ENCODE results near the gene RALGPS1. TPM values are rescaled to one million over a fixed set of nuclear protein-coding genes. Genes with fewer than 3 reads are reported as not detected.

RALGPS1 gene
- total and polyA plus RNA-seq, 4 experiments from 2014 or later: 0.84 to 10.3 (median 5.8) TPM

DNA sequence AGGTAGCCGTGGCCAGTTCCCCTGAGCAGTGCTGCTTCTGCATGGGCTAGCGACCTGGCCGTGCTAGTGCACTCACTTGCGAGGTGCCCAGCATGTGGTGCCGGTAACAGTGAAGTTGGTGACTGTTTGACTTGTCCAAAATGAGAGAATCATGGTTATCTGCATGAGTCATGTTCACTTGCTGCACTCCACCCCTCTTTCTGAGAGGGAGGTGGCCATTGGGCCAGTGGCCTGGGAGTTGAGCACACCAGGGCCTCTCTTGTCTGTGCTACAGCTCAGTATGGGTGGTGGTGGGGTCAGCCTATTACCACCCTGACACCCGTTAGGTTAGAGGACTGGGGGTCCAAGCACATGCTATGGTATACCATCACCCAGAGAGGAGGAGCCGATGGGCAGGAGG, 294.6 kb downstream of the RALGPS1 start:
- intact Hi-C loops (cut with micrococcal nuclease): no loop called here
- Histone ChIP-seq H3K27me3 (ENCODE audit: insufficient read depth, low read length) (no peaks in the 10 kb centered on the region), H3K9me3 (ENCODE audit: control insufficient read depth in 1 of 2, low read length in 2 of 2) (no peaks in the 10 kb centered on the region), H3K36me3 (ENCODE audit: insufficient read depth, low read length) (no peaks in the 10 kb centered on the region), H3K27ac (ENCODE audit: low read depth, low read length) (no peak overlapping the region), H3K4me3 (ENCODE audit: low read length in 2 of 2) (no peak overlapping the region), H3K4me1 (ENCODE audit: insufficient read depth, low read length) (no peaks in the 10 kb centered on the region)
- DNase-seq: no peak
- Mint-ChIP-seq H3K4me1 (no peaks in the 10 kb centered on the region), H3K36me3 (no peaks in the 10 kb centered on the region), H3K9me3 (no peaks in the 10 kb centered on the region), H3K27me3 (peaks cover 0 to 1% of the 10 kb centered on the region in 2 donors), H3K27ac (no peak overlapping the region), H3K4me3 (no peak overlapping the region)
- CTCF ChIA-PET (ENCODE audit: partially characterized antibody): no interaction called here
- POLR2A ChIA-PET (ENCODE audit: partially characterized antibody): no interaction called here

DNA sequence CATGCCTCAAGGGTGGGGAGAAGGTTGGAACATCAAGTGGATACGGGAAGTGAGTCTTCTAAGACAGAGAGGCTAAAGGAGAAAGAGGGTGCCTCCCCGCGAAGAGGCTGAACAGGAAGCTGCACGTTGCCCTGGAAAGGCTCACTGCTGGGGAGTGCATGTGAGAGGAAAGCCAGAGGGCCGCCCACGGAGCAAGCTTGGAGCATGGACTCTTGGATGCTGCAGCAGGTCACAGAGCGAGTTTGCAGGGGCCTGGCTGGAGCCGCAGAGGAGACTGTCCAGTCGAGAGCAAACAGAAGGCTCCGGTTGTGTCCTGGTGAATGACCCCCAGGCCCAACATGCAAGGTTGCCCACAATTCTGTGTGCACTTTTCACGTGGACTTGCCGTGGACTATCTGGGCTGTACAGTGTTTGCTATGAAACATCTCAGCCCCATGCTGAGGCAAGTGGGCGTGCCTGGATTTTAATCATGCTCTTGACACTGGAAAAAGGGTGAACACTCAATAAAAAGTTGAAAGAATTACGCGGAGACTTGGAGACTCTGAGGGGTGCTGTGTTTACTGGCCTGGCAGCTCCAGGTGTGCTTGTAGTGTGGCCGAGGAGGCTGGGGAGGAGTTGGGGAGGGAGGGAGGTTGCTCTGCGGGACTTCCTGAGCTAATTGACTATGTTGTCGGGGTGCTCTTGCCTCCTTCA, 295.5 kb downstream of the RALGPS1 start:
- H3K36me3 Mint-ChIP-seq: no peaks in the 10 kb centered on the region
- no peaks in the 10 kb centered on the region for H3K9me3 Mint-ChIP-seq
- no peak overlapping the region for H3K4me3 ChIP-seq (ENCODE audit: low read length in 2 of 2)
- no peaks in the 10 kb centered on the region for H3K9me3 ChIP-seq (ENCODE audit: control insufficient read depth in 1 of 2, low read length in 2 of 2)
- H3K36me3 ChIP-seq (ENCODE audit: insufficient read depth, low read length): no peaks in the 10 kb centered on the region
- no peaks in the 10 kb centered on the region for H3K4me1 ChIP-seq (ENCODE audit: insufficient read depth, low read length)
- peaks cover 0 to 6% (median 2%) of the 10 kb centered on the region in 4 donors for H3K4me1 Mint-ChIP-seq
- DNase-seq: no peak
- no peaks in the 10 kb centered on the region for H3K27me3 ChIP-seq (ENCODE audit: insufficient read depth, low read length)
- intact Hi-C loops (cut with micrococcal nuclease): loop anchor here (5.0 to 10.0 kb wide), 2 partner anchors 375 to 712 kb away; no protein-coding TSS in a partner anchor
- H3K4me3 Mint-ChIP-seq: no peak overlapping the region
- ChIA-PET CTCF (ENCODE audit: partially characterized antibody) (interaction anchor here (1.2 kb wide), 1 partner anchor 268 kb away, joined by 3 read pairs; no protein-coding TSS in a partner anchor), POLR2A (ENCODE audit: partially characterized antibody) (no interaction called here)
- H3K27ac ChIP-seq (ENCODE audit: low read depth, low read length): no peak overlapping the region
- H3K27me3 Mint-ChIP-seq: peaks cover 0 to 1% of the 10 kb centered on the region in 2 donors
- peak overlapping the region in 1 of 7 donors; percentile 73 for H3K27ac Mint-ChIP-seq

DNA sequence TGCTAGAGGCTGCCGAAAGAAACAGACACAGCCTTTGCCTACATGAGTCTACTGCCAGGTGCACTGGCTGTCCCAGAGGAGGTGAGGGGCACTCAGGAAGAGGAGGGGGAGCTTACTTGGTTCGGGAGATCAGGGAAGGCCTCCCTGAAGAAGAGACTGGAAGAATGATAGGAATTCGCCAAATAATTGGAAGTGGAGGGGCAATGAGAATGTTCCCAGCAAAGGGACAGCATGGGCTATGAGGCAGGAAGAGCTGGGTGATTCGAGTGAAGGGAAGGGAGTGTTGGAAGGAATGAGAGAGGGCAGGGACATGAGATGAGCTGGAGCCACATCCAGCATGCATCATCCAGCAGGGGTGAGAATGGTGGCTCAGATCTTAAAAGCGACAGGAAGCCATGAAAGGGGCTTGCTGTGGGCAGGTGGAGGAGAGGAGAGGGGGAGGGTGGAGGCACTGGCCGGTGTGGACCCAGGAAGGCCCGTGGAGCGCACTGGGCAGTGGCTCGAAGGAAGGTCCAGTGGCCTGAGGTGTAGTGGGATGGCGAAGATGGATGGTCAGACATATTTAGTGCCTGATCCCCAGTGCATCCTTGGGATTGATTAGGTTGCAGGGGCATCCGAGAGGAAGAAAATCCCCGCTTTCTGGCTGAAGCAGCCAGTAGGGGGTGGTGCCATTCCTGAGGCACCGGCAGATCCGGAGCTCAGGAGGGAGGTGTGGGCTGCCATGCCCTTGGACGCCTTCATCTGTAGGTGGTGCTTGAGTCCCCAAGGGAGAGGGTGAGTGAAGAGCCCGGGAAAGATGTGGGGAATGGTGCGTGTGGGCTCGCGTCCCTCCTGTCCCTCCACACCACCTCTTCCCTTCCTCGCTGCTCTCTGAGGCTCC, 296.5 kb downstream of the RALGPS1 start:
- no peaks in the 10 kb centered on the region for H3K27me3 ChIP-seq (ENCODE audit: insufficient read depth, low read length)
- ChIA-PET POLR2A (ENCODE audit: partially characterized antibody) (interaction anchor here (1.1 kb wide), 1 partner anchor 240 kb away, joined by 3 read pairs; the partner anchor contains the start of genes LRSAM1 and RPL12), CTCF (ENCODE audit: partially characterized antibody) (interaction anchor here (0.6 to 1.2 kb wide), 2 partner anchors 205 to 269 kb away, joined by 3 read pairs; no protein-coding TSS in a partner anchor)
- H3K36me3 Mint-ChIP-seq: no peaks in the 10 kb centered on the region
- no peaks in the 10 kb centered on the region for H3K36me3 ChIP-seq (ENCODE audit: insufficient read depth, low read length)
- no peak overlapping the region for H3K27ac Mint-ChIP-seq
- DNase-seq: no peak
- H3K4me3 Mint-ChIP-seq: no peak overlapping the region
- peaks cover 0 to 6% (median 2%) of the 10 kb centered on the region in 4 donors for H3K4me1 Mint-ChIP-seq
- H3K4me3 ChIP-seq (ENCODE audit: low read length in 2 of 2): no peak overlapping the region
- H3K4me1 ChIP-seq (ENCODE audit: insufficient read depth, low read length): no peaks in the 10 kb centered on the region
- H3K27me3 Mint-ChIP-seq: peaks cover 0 to 1% of the 10 kb centered on the region in 2 donors
- intact Hi-C loops (cut with micrococcal nuclease): loop anchor here (5.0 to 10.0 kb wide), 2 partner anchors 374 to 711 kb away; no protein-coding TSS in a partner anchor
- no peaks in the 10 kb centered on the region for H3K9me3 ChIP-seq (ENCODE audit: control insufficient read depth in 1 of 2, low read length in 2 of 2)
- H3K27ac ChIP-seq (ENCODE audit: low read depth, low read length): no peak overlapping the region
- H3K9me3 Mint-ChIP-seq: no peaks in the 10 kb centered on the region

DNA sequence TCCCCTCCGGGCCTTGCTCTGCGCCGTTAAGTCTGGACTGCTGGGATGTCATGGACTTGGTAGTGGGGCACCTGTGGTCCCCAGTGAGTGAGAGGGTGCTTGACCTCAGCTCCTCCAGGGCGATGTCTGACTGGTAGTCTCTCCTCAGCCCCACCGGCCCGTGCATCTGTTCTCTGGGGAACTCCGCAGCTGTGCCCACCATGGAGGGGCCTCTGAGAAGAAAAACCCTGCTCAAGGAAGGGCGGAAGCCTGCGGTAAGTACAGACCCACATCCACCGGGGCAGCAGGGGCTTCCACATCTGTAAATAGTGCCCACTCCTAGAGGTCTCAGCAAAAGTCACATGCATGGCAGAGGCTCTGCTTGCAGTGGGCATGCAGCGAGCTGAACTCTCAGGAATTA, 297.4 kb downstream of the RALGPS1 start:
- no peak overlapping the region for H3K4me3 ChIP-seq (ENCODE audit: low read length in 2 of 2)
- Mint-ChIP-seq H3K4me1 (peaks cover 0 to 6% (median 2%) of the 10 kb centered on the region in 4 donors), H3K4me3 (no peak overlapping the region), H3K9me3 (no peaks in the 10 kb centered on the region), H3K27me3 (peaks cover 0 to 1% of the 10 kb centered on the region in 2 donors), H3K27ac (no peak overlapping the region), H3K36me3 (no peaks in the 10 kb centered on the region)
- H3K4me1 ChIP-seq (ENCODE audit: insufficient read depth, low read length): no peaks in the 10 kb centered on the region
- CTCF ChIA-PET (ENCODE audit: partially characterized antibody): no interaction called here
- H3K36me3 ChIP-seq (ENCODE audit: insufficient read depth, low read length): no peaks in the 10 kb centered on the region
- H3K9me3 ChIP-seq (ENCODE audit: control insufficient read depth in 1 of 2, low read length in 2 of 2): no peaks in the 10 kb centered on the region
- intact Hi-C loops (cut with micrococcal nuclease): loop anchor here (5.0 to 10.0 kb wide), 2 partner anchors 373 to 710 kb away; no protein-coding TSS in a partner anchor
- H3K27me3 ChIP-seq (ENCODE audit: insufficient read depth, low read length): no peaks in the 10 kb centered on the region
- POLR2A ChIA-PET (ENCODE audit: partially characterized antibody): interaction anchor here (1.1 kb wide), 1 partner anchor 239 kb away, joined by 3 read pairs; the partner anchor contains the start of genes LRSAM1 and RPL12
- H3K27ac ChIP-seq (ENCODE audit: low read depth, low read length): no peak overlapping the region
- DNase-seq: no peak

DNA sequence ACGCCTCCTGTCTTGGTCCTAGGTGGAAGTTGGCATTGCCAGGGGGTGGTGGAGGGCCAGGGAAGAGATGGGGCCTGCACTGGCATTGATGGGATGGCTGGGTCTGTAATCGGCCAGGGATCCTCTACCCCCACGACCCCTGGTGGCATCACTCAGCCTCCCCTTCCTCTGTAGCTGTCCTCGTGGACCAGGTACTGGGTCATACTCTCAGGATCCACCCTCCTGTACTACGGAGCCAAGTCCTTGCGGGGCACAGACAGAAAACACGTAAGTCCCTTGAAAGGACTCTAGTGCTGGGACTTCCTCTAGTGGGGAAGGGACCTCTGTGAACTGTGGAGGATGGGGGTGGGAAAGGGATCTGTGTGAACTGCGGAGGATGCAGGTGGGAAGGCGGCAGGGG, 297.9 kb downstream of the RALGPS1 start:
- no peak overlapping the region for H3K27ac Mint-ChIP-seq
- CTCF ChIA-PET (ENCODE audit: partially characterized antibody): interaction anchor here (1.2 to 3.9 kb wide), 2 partner anchors 12 to 271 kb away, joined by 3 to 20 read pairs; no protein-coding TSS in a partner anchor

DNA sequence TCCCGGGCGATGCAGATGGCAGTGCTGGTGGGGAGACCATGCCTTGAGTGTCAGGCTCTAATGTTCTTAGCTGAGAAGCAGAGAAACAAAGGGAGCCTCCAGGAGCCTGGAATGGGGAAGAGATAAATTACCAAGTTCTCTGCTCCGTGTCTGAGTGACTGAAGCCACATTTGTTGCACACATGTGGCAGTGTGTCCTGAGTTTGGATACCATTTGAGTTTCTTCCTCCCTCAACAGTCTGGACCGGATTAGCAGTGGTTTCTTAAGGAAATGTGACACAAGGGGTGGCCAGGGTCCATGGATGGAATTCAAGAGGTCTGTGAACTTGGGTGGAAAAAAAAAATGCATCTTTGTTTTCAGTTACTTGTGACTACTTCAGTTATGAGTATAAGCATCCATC, 299.3 kb downstream of the RALGPS1 start:
- no peak overlapping the region for H3K4me3 Mint-ChIP-seq
- ChIA-PET CTCF (ENCODE audit: partially characterized antibody) (interaction anchor here (1.2 to 3.9 kb wide), 8 partner anchors 11 to 708 kb away, joined by 3 to 20 read pairs (median 4); no protein-coding TSS in a partner anchor), POLR2A (ENCODE audit: partially characterized antibody) (interaction anchor here (1.0 to 1.9 kb wide), 4 partner anchors 10 to 237 kb away, joined by 3 to 17 read pairs (median 4); partner anchors contain the start of genes LRSAM1, RPL12 and SLC2A8)
- H3K27ac ChIP-seq (ENCODE audit: low read depth, low read length): no peak overlapping the region
- no peaks in the 10 kb centered on the region for H3K36me3 ChIP-seq (ENCODE audit: insufficient read depth, low read length)
- H3K36me3 Mint-ChIP-seq: no peaks in the 10 kb centered on the region
- H3K4me1 Mint-ChIP-seq: peaks cover 0 to 6% (median 2%) of the 10 kb centered on the region in 4 donors
- no peak for DNase-seq
- no peak overlapping the region for H3K27ac Mint-ChIP-seq
- no peaks in the 10 kb centered on the region for H3K4me1 ChIP-seq (ENCODE audit: insufficient read depth, low read length)
- H3K4me3 ChIP-seq (ENCODE audit: low read length in 2 of 2): no peak overlapping the region
- no peaks in the 10 kb centered on the region for H3K9me3 ChIP-seq (ENCODE audit: control insufficient read depth in 1 of 2, low read length in 2 of 2)
- H3K9me3 Mint-ChIP-seq: no peaks in the 10 kb centered on the region
- H3K27me3 ChIP-seq (ENCODE audit: insufficient read depth, low read length): no peaks in the 10 kb centered on the region
- H3K27me3 Mint-ChIP-seq: peaks cover 0 to 1% of the 10 kb centered on the region in 2 donors
- intact Hi-C loops (cut with micrococcal nuclease): loop anchor here (1.0 to 10.0 kb wide), 6 partner anchors 183 to 708 kb away; partner anchors contain the start of genes LRSAM1, RPL12, SLC2A8 and ZNF79

More for the DNA sequence above, 297.9 kb downstream of the RALGPS1 start:
- Histone ChIP-seq H3K4me1 (ENCODE audit: insufficient read depth, low read length) (no peaks in the 10 kb centered on the region), H3K27ac (ENCODE audit: low read depth, low read length) (no peak overlapping the region), H3K4me3 (ENCODE audit: low read length in 2 of 2) (no peak overlapping the region), H3K9me3 (ENCODE audit: control insufficient read depth in 1 of 2, low read length in 2 of 2) (no peaks in the 10 kb centered on the region), H3K27me3 (ENCODE audit: insufficient read depth, low read length) (no peaks in the 10 kb centered on the region), H3K36me3 (ENCODE audit: insufficient read depth, low read length) (no peaks in the 10 kb centered on the region)
- Mint-ChIP-seq H3K4me1 (peaks cover 0 to 6% (median 2%) of the 10 kb centered on the region in 4 donors), H3K36me3 (no peaks in the 10 kb centered on the region), H3K9me3 (no peaks in the 10 kb centered on the region), H3K27me3 (peaks cover 0 to 1% of the 10 kb centered on the region in 2 donors), H3K4me3 (no peak overlapping the region)
- DNase-seq: no peak
- POLR2A ChIA-PET (ENCODE audit: partially characterized antibody): no interaction called here
- intact Hi-C loops (cut with micrococcal nuclease): loop anchor here (5.0 to 10.0 kb wide), 2 partner anchors 372 to 710 kb away; no protein-coding TSS in a partner anchor
